HCT116 (cell line): ENCODE measurements around the gene NLRP4. TPM values are rescaled to one million over a fixed set of nuclear protein-coding genes. Genes with fewer than 3 reads are reported as not detected.

ENCODE experiments used
- ATAC-seq: fragments of 200-7000 bp; cut with Tn5 transposase; 2 replicates; pipeline ENCODE4 v1.9.1; 2020; ENCODE audit warnings: mild to moderate bottlenecking, moderate library complexity
- BruUV-seq: library from RNA; stranded (reverse); fragments of 400-500 nt; replicated peaks from 2 replicates; lab custom pipeline; 2021; lab: Mats Ljungman, UMichigan
- CTCF ChIA-PET: fragments of 300-600 bp; sonication (Branson Sonifier 250); formaldehyde crosslinking; loops from one replicate; lab custom pipeline; 2021; ENCODE audit warnings: antibody characterized with exemption; lab: Charles Lee
- POLR2A ChIA-PET: fragments of 300-600, 350-600 bp; sonication (Branson Sonifier 250); formaldehyde crosslinking; loops from one replicate; lab custom pipeline; 2021; ENCODE audit warnings: antibody characterized with exemption; lab: Charles Lee
- RAD21 ChIA-PET, 2 experiments: fragments of 300-600 bp; sonication (Branson Sonifier 250); formaldehyde crosslinking; loops; one replicate each; lab custom pipeline; 2023; ENCODE audit warnings: low total read pairs in 2 of 2; ENCODE audit not compliant: uncharacterized antibody in 2 of 2, unreplicated experiment in 2 of 2, low non-redundant PET in 1 of 2; lab: Charles Lee
- DNase-seq: peaks from one replicate; pipeline ENCODE4 v3.0.0-alpha.2; 2010; ENCODE audit warnings: low read depth, low spot score
- H2AFZ ChIP-seq: fragments of 200-600 bp; shearing (Covaris generic), sonication (generic); 2 replicates; pipeline ENCODE4 v1.6.1; 2017; ENCODE audit warnings: low read depth, mixed run types, mixed read lengths, antibody characterized with exemption, low read length; ENCODE audit not compliant: poor library complexity, severe bottlenecking
- H3K27ac ChIP-seq: 2 replicates; pipeline ENCODE4 v1.5.1; 2012; ENCODE audit warnings: low read depth, low read length
- H3K27me3 ChIP-seq: fragments of 200-600 bp; sonication (generic); 2 replicates; pipeline ENCODE4 v1.6.1; 2016; ENCODE audit warnings: mixed run types, low read length, mixed read lengths; ENCODE audit not compliant: insufficient read depth
- H3K36me3 ChIP-seq, 2 experiments: fragments of 200-500 bp in 1 of 2; fragments of 200-600 bp in 1 of 2; sonication (Bioruptor generic) in 1 of 2; sonication (generic) in 1 of 2; 2 replicates each; pipeline versions ENCODE4 v1.5.1 to v1.6.1; 2014 to 2016; ENCODE audit warnings: low read length in 2 of 2, inconsistent platforms in 1 of 2, mixed read lengths in 1 of 2, mixed run types in 1 of 2; ENCODE audit not compliant: insufficient read depth in 2 of 2, control insufficient read depth in 1 of 2
- H3K4me1 ChIP-seq, 2 experiments: fragments of 200-600 bp in 1 of 2; sonication (generic) in 1 of 2; 2 replicates each; pipeline versions ENCODE4 v1.5.1 to v1.6.1; 2012 to 2017; ENCODE audit warnings: low read length in 2 of 2, inconsistent platforms in 1 of 2, mild to moderate bottlenecking in 1 of 2, mixed read lengths in 1 of 2, mixed run types in 1 of 2, moderate library complexity in 1 of 2; ENCODE audit not compliant: insufficient read depth in 2 of 2, control insufficient read depth in 1 of 2
- H3K4me2 ChIP-seq: fragments of 200-600 bp; sonication (generic); 2 replicates; pipeline ENCODE4 v1.6.1; 2017; ENCODE audit warnings: mixed run types, low read length, mixed read lengths
- H3K4me3 ChIP-seq, 2 experiments: fragments of 200-600 bp in 1 of 2; sonication (generic) in 1 of 2; replicated peaks in 1 of 2; 2 replicates each; pipeline ENCODE4 v1.5.1; 2011 to 2016; ENCODE audit warnings: low read length in 2 of 2, control low read depth in 1 of 2, low read depth in 1 of 2, mild to moderate bottlenecking in 1 of 2, mixed read lengths in 1 of 2, mixed run types in 1 of 2
- H3K79me2 ChIP-seq: fragments of 200-600 bp; sonication (generic); 2 replicates; pipeline ENCODE4 v1.6.1; 2017; ENCODE audit warnings: mild to moderate bottlenecking, mixed run types, low read length, moderate library complexity, mixed read lengths; ENCODE audit not compliant: insufficient read depth
- H3K9ac ChIP-seq: fragments of 200-600 bp; sonication (generic); 2 replicates; pipeline ENCODE4 v1.6.1; 2016; ENCODE audit warnings: low read length, mixed read lengths
- H3K9me2 ChIP-seq: fragments of 200-600 bp; sonication (generic), shearing (Covaris generic); 2 replicates; pipeline ENCODE4 v1.6.1; 2017; ENCODE audit warnings: mixed run types, mild to moderate bottlenecking, moderate library complexity; ENCODE audit not compliant: insufficient read depth
- H3K9me3 ChIP-seq, 2 experiments: fragments of 200-500 bp in 1 of 2; fragments of 200-600 bp in 1 of 2; sonication (Bioruptor generic) in 1 of 2; sonication (generic) in 1 of 2; 2 replicates each; pipeline ENCODE4 v1.6.1; 2014 to 2017; ENCODE audit warnings: low read length in 2 of 2, mixed read lengths in 2 of 2, inconsistent platforms in 1 of 2, low read depth in 1 of 2, mild to moderate bottlenecking in 1 of 2, mixed run types in 1 of 2, moderate library complexity in 1 of 2; ENCODE audit not compliant: control insufficient read depth in 1 of 2, insufficient read depth in 1 of 2
- H4K20me1 ChIP-seq: fragments of 200-600 bp; sonication (generic), shearing (Covaris generic); 2 replicates; pipeline ENCODE4 v1.6.1; 2017; ENCODE audit warnings: mixed run types, mild to moderate bottlenecking, moderate library complexity; ENCODE audit not compliant: insufficient read depth
- ATF3 ChIP-seq: IDR thresholded peaks from 2 replicates; pipeline ENCODE4 v1.6.1; 2012
- CBX3 ChIP-seq: IDR thresholded peaks from 2 replicates; pipeline ENCODE4 v1.6.1; 2012; ENCODE audit warnings: low read depth
- EGR1 ChIP-seq: IDR thresholded peaks from 2 replicates; pipeline ENCODE4 v1.6.1; 2012; ENCODE audit warnings: low read depth
- EZH2 ChIP-seq: fragments of 200-600 bp; sonication (generic); IDR thresholded peaks from 2 replicates; pipeline ENCODE4 v1.6.1; 2017; ENCODE audit warnings: antibody characterized with exemption, mixed run types
- EZH2phosphoT487 ChIP-seq: fragments of 200-600 bp; IDR thresholded peaks from 2 replicates; pipeline ENCODE4 v1.6.1; 2018; ENCODE audit warnings: antibody characterized with exemption, borderline replicate concordance
- FOSL1 ChIP-seq: IDR thresholded peaks from 2 replicates; pipeline ENCODE4 v1.6.1; 2012; ENCODE audit warnings: low read depth
- JUND ChIP-seq: IDR thresholded peaks from 2 replicates; pipeline ENCODE4 v1.6.1; 2012
- MAX ChIP-seq: IDR thresholded peaks from 2 replicates; pipeline ENCODE4 v1.6.1; 2012
- POLR2A ChIP-seq: IDR thresholded peaks from 2 replicates; pipeline ENCODE4 v1.7.0; 2011; ENCODE audit warnings: borderline replicate concordance; ENCODE audit not compliant: insufficient read depth, insufficient read length; ENCODE audit errors: extremely low read depth
- REST ChIP-seq: IDR thresholded peaks from 2 replicates; pipeline ENCODE4 v1.6.1; 2012; ENCODE audit warnings: low read depth
- SIN3A ChIP-seq: IDR thresholded peaks from 2 replicates; pipeline ENCODE4 v1.6.1; 2012; ENCODE audit warnings: low read depth
- SP1 ChIP-seq: IDR thresholded peaks from 2 replicates; pipeline ENCODE4 v1.6.1; 2012; ENCODE audit warnings: low read depth
- SRF ChIP-seq: IDR thresholded peaks from 2 replicates; pipeline ENCODE4 v1.6.1; 2012; ENCODE audit warnings: low read depth
- TCF7L2 ChIP-seq: IDR thresholded peaks from 2 replicates; pipeline ENCODE4 v1.7.0; 2011; ENCODE audit warnings: borderline replicate concordance, inconsistent platforms; ENCODE audit not compliant: insufficient read depth, insufficient read length; ENCODE audit errors: extremely low read depth
- YY1 ChIP-seq: IDR thresholded peaks from 2 replicates; pipeline ENCODE4 v1.6.1; 2011; ENCODE audit warnings: low read length, low read depth, moderate library complexity, mild to moderate bottlenecking; ENCODE audit not compliant: insufficient replicate concordance; ENCODE audit errors: extremely low read depth
- ZFX ChIP-seq: fragments of 450-650 bp; IDR thresholded peaks from 2 replicates; pipeline ENCODE4 v1.6.1; 2017
- ZNF274 ChIP-seq: fragments of 200-500 bp; sonication (Bioruptor generic); IDR thresholded peaks from 2 replicates; pipeline ENCODE4 v1.6.1; 2014; ENCODE audit warnings: mild to moderate bottlenecking, low read depth, low read length, inconsistent platforms
- intact Hi-C: fragments of 100-400 bp; cut with micrococcal nuclease; formaldehyde crosslinking; loops from 2 replicates; pipeline ENCODE4 v1.10.0; 2022
- total RNA-seq: library from RNA; stranded (reverse); gene quantifications from one replicate; pipeline ENCODE4 v1.2.1, GENCODE V29; 2021; ENCODE audit not compliant: unreplicated experiment

NLRP4 gene
- total RNA-seq, 1 experiment from 2014 or later, result 0.52 TPM

- no TSS peak for BruUV-seq
- intact Hi-C loops, result no loop called here
- Histone ChIP-seq H3K9me3 (no peaks in the 10 kb centered on the region), H3K27me3 (no peaks in the 10 kb centered on the region), H3K36me3 (no peaks in the 10 kb centered on the region), H3K4me1 (no peaks in the 10 kb centered on the region), H3K4me2 (no peak overlapping the region), H3K4me3 (no peak overlapping the region), H4K20me1 (no peaks in the 10 kb centered on the region), H3K79me2 (no peaks in the 10 kb centered on the region), H3K9me2 (no peaks in the 10 kb centered on the region), H3K9ac (no peak overlapping the region), H2AFZ (no peak overlapping the region), H3K27ac (no peak overlapping the region)
- TF ChIP-seq FOSL1 (no peak), CBX3 (no peak), ZNF274 (no peak), JUND (no peak), MAX (no peak), POLR2A (no peak), EGR1 (no peak), ZFX (no peak), EZH2 (no peak), YY1 (no peak), SIN3A (no peak), ATF3 (no peak), SRF (no peak), TCF7L2 (no peak), REST (no peak), SP1 (no peak), EZH2phosphoT487 (no peak)
- ChIA-PET CTCF (no interaction called here), RAD21 (no interaction called here), POLR2A (no interaction called here)
- no peak for DNase-seq
- no peak for ATAC-seq
These were observed 22.1 kb downstream of the NLRP4 start for GRCh38 chr19:55858401-55858800.
